Renal pelvis (tissue), 3 donors: ENCODE data around the gene TAF7. TPM values are rescaled to one million over a fixed set of nuclear protein-coding genes. Genes with fewer than 3 reads are reported as not detected.

Source experiments
- polyA plus RNA-seq, 3 donors: library from polyadenylated mRNA; unstranded; fragments of 120-200 nt; gene quantifications; one replicate each; pipeline ENCODE4 v1.2.1, GENCODE V29; 2013; ENCODE audit not compliant: insufficient read length in 3 of 3

TAF7 gene
- polyA plus RNA-seq, 3 donors, result 137 to 157 (median 148) TPM

Other genes starting within 250 kb of the TAF7 start
- 1 to 10 TPM; 4.5 to 8.4 (median 4.9) TPM for gene PCDHB2, start 226.2 kb downstream of the TAF7 start, polyA plus RNA-seq
- 1 to 10 TPM; 3.7 to 4.7 (median 3.8) TPM for gene PCDHB3, start 220.3 kb downstream of the TAF7 start, polyA plus RNA-seq
- 1 to 10 TPM in 2 of 3 donors, under 1 TPM in 1; 0.97 to 2.1 (median 2.0) TPM for gene PCDHB4, start 199.0 kb downstream of the TAF7 start, polyA plus RNA-seq
- gene PCDHB5, start 185.6 kb downstream of the TAF7 start, polyA plus RNA-seq, result 1 to 10 TPM; 5.3 to 9.5 (median 9.1) TPM
- 1 to 10 TPM; 1.6 to 3.1 (median 3.0) TPM for gene PCDHB6, start 170.7 kb downstream of the TAF7 start, polyA plus RNA-seq
- 1 to 10 TPM; 3.5 to 4.4 (median 4.2) TPM for gene PCDHB7, start 148.1 kb downstream of the TAF7 start, polyA plus RNA-seq
- 1 to 10 TPM; 1.5 to 3.1 (median 2.1) TPM for gene PCDHB8, start 143.0 kb downstream of the TAF7 start, polyA plus RNA-seq
- gene PCDHB16, start 138.4 kb downstream of the TAF7 start, polyA plus RNA-seq, result 1 to 10 TPM; 5.1 to 7.4 (median 6.5) TPM
- 1 to 10 TPM; 3.4 to 4.5 (median 4.1) TPM for gene PCDHB9, start 133.6 kb downstream of the TAF7 start, polyA plus RNA-seq
- gene PCDHB10, start 128.4 kb downstream of the TAF7 start, polyA plus RNA-seq, result 1 to 10 TPM; 4.9 to 6.6 (median 6.4) TPM
- 1 to 10 TPM; 3.8 to 6.5 (median 4.6) TPM for gene PCDHB11, start 121.2 kb downstream of the TAF7 start, polyA plus RNA-seq
- gene PCDHB12, start 112.1 kb downstream of the TAF7 start, polyA plus RNA-seq, result 1 to 10 TPM; 3.6 to 4.6 (median 4.5) TPM
- 1 to 10 TPM; 6.4 to 7.5 (median 6.9) TPM for gene PCDHB13, start 106.9 kb downstream of the TAF7 start, polyA plus RNA-seq
- gene PCDHB14, start 97.4 kb downstream of the TAF7 start, polyA plus RNA-seq, result 10 to 100 TPM; 10.1 to 11.2 (median 10.2) TPM
- gene PCDHB15, start 75.4 kb downstream of the TAF7 start, polyA plus RNA-seq, result 10 to 100 TPM; 14.3 to 15.2 (median 14.7) TPM
- under 1 TPM in 2 of 3 donors, not detected in 1; 0.19 to 0.21 TPM for gene SLC25A2, start 16.7 kb downstream of the TAF7 start, polyA plus RNA-seq
- gene PCDHGA1, start 9.7 kb upstream of the TAF7 start, polyA plus RNA-seq, result 1 to 10 TPM in 2 of 3 donors, under 1 TPM in 1; 0.81 to 1.7 (median 1.0) TPM
- gene PCDHGA2, start 18.0 kb upstream of the TAF7 start, polyA plus RNA-seq, result 1 to 10 TPM; 6.3 to 8.3 (median 6.4) TPM
- gene PCDHGA3, start 23.0 kb upstream of the TAF7 start, polyA plus RNA-seq, result 1 to 10 TPM; 3.4 to 4.5 (median 3.8) TPM
- 1 to 10 TPM; 1.7 to 1.8 (median 1.7) TPM for gene PCDHGB1, start 29.3 kb upstream of the TAF7 start, polyA plus RNA-seq
- gene PCDHGA4, start 34.2 kb upstream of the TAF7 start, polyA plus RNA-seq, result 1 to 10 TPM; 2.3 to 3.0 (median 2.4) TPM
- 1 to 10 TPM; 3.5 to 4.9 (median 3.6) TPM for gene PCDHGB2, start 39.2 kb upstream of the TAF7 start, polyA plus RNA-seq
- 1 to 10 TPM; 2.6 to 3.2 (median 2.6) TPM for gene PCDHGA5, start 43.4 kb upstream of the TAF7 start, polyA plus RNA-seq
- gene PCDHGB3, start 49.5 kb upstream of the TAF7 start, polyA plus RNA-seq, result 1 to 10 TPM; 1.9 to 2.6 (median 2.5) TPM
- gene PCDHGA6, start 53.1 kb upstream of the TAF7 start, polyA plus RNA-seq, result 1 to 10 TPM; 6.4 to 8.5 (median 7.9) TPM
- 1 to 10 TPM; 2.2 to 2.5 (median 2.5) TPM for gene PCDHGA7, start 62.0 kb upstream of the TAF7 start, polyA plus RNA-seq
- gene PCDHGB4, start 66.9 kb upstream of the TAF7 start, polyA plus RNA-seq, result 1 to 10 TPM; 4.9 to 6.2 (median 6.2) TPM
- gene PCDHGA8, start 71.8 kb upstream of the TAF7 start, polyA plus RNA-seq, result under 1 TPM; 0.78 to 0.85 (median 0.81) TPM
- gene PCDHGB5, start 77.2 kb upstream of the TAF7 start, polyA plus RNA-seq, result 10 to 100 TPM in 1 of 3 donors, 1 to 10 TPM in 2; 9.3 to 12.0 (median 9.7) TPM
- 1 to 10 TPM; 4.8 to 6.1 (median 5.5) TPM for gene PCDHGA9, start 82.0 kb upstream of the TAF7 start, polyA plus RNA-seq
- 1 to 10 TPM; 6.8 to 7.8 (median 7.3) TPM for gene PCDHGB6, start 87.2 kb upstream of the TAF7 start, polyA plus RNA-seq
- 1 to 10 TPM; 3.1 to 3.7 (median 3.4) TPM for gene PCDHGA10, start 92.2 kb upstream of the TAF7 start, polyA plus RNA-seq
- gene PCDHGB7, start 96.9 kb upstream of the TAF7 start, polyA plus RNA-seq, result 10 to 100 TPM; 11.0 to 17.3 (median 16.1) TPM
- 1 to 10 TPM; 3.8 to 6.3 (median 4.9) TPM for gene PCDHGA11, start 100.3 kb upstream of the TAF7 start, polyA plus RNA-seq
- gene PCDHGA12, start 109.7 kb upstream of the TAF7 start, polyA plus RNA-seq, result 1 to 10 TPM; 1.1 to 2.9 (median 1.8) TPM
- gene PCDHGC3, start 155.2 kb upstream of the TAF7 start, polyA plus RNA-seq, result 100 to 1,000 TPM in 1 of 3 donors, 10 to 100 TPM in 2; 91.6 to 131 (median 92.5) TPM
- gene PCDHGC4, start 164.2 kb upstream of the TAF7 start, polyA plus RNA-seq, result 1 to 10 TPM; 3.3 to 4.3 (median 3.8) TPM
- 1 to 10 TPM in 1 of 3 donors, under 1 TPM in 2; 0.40 to 1.1 (median 0.93) TPM for gene PCDHGC5, start 168.3 kb upstream of the TAF7 start, polyA plus RNA-seq